ENCODE data around the gene HYAL2.
A peak's percentile ranks its signal among the peaks of the same experiment; 100 is the strongest.

HYAL2 gene

GRCh38 chr3:50365080-50365841 lies 42.7 kb upstream of the HYAL2 start:
- DNase-seq = peak; percentile 92
- peak overlapping the region; percentile 80 for H3K4me3 Mint-ChIP-seq
- H3K27me3 Mint-ChIP-seq (ENCODE audit: low read depth, poor library complexity) = peaks cover 27% of the 10 kb centered on the region
- TF ChIP-seq CTCF (IDR thresholded peaks at IDR 0.05) = no peak
- peaks cover 11% of the 10 kb centered on the region for H3K4me1 Mint-ChIP-seq
- H3K27ac Mint-ChIP-seq = no peak overlapping the region
- no peaks in the 10 kb centered on the region for H3K36me3 Mint-ChIP-seq (ENCODE audit: low read depth)
- H3K9me3 Mint-ChIP-seq = no peaks in the 10 kb centered on the region

- TF ChIP-seq CTCF (IDR thresholded peaks at IDR 0.05) = no peak
- Mint-ChIP-seq H3K27ac (no peak overlapping the region), H3K9me3 (no peaks in the 10 kb centered on the region), H3K27me3 (ENCODE audit: low read depth, poor library complexity) (peaks cover 27% of the 10 kb centered on the region), H3K4me1 (peaks cover 18% of the 10 kb centered on the region), H3K4me3 (peak overlapping the region; percentile 80), H3K36me3 (ENCODE audit: low read depth) (no peaks in the 10 kb centered on the region)
- DNase-seq = no peak
Observed at GRCh38 chr3:50364573-50365079, 42.1 kb upstream of the HYAL2 start.

- H3K27ac Mint-ChIP-seq = no peak overlapping the region
Observed at GRCh38 chr3:50359760-50360110, 37.2 kb upstream of the HYAL2 start.

GRCh38 chr3:50358911-50359759 lies 36.6 kb upstream of the HYAL2 start, which contains the start of gene TMEM115:
TSS of gene TMEM115 (minus strand) at chr3:50359521. CDS start at chr3:50359063, 458 bp downstream.
- H3K27me3 Mint-ChIP-seq (ENCODE audit: low read depth, poor library complexity) = peaks cover 10% of the 10 kb centered on the region
- H3K4me1 Mint-ChIP-seq = peaks cover 44% of the 10 kb centered on the region
- H3K36me3 Mint-ChIP-seq (ENCODE audit: low read depth) = peaks cover 5% of the 10 kb centered on the region
- peak within 1 kb of the TSS; percentile 95 for H3K4me3 Mint-ChIP-seq
- TF ChIP-seq CTCF (IDR thresholded peaks at IDR 0.05) = no peak
- DNase-seq = peak; percentile 92
- H3K9me3 Mint-ChIP-seq = no peaks in the 10 kb centered on the region
- peak within 1 kb of the TSS; percentile 94 for H3K27ac Mint-ChIP-seq

More at GRCh38 chr3:50359760-50360110, 37.2 kb upstream of the HYAL2 start:
- no peak for TF ChIP-seq CTCF (IDR thresholded peaks at IDR 0.05)
- H3K9me3 Mint-ChIP-seq = no peaks in the 10 kb centered on the region
- no peak for DNase-seq
- peaks cover 44% of the 10 kb centered on the region for H3K4me1 Mint-ChIP-seq
- peak overlapping the region; percentile 95 for H3K4me3 Mint-ChIP-seq
- H3K27me3 Mint-ChIP-seq (ENCODE audit: low read depth, poor library complexity) = peaks cover 12% of the 10 kb centered on the region
- no peaks in the 10 kb centered on the region for H3K36me3 Mint-ChIP-seq (ENCODE audit: low read depth)

- Mint-ChIP-seq H3K4me3 (peak overlapping the region; percentile 95), H3K27me3 (ENCODE audit: low read depth, poor library complexity) (peaks cover 9% of the 10 kb centered on the region), H3K27ac (peak overlapping the region; percentile 79), H3K9me3 (no peaks in the 10 kb centered on the region), H3K4me1 (peaks cover 41% of the 10 kb centered on the region), H3K36me3 (ENCODE audit: low read depth) (peaks cover 7% of the 10 kb centered on the region)
- TF ChIP-seq CTCF (IDR thresholded peaks at IDR 0.05) = no peak
- DNase-seq = no peak
Observed at GRCh38 chr3:50358355-50358910, 35.9 kb upstream of the HYAL2 start.

Data from nephron progenitor cell (in vitro differentiated cells).